Kidney (tissue), 14 donors: ENCODE measurements around the gene DTX4. TPM values are rescaled to one million over a fixed set of nuclear protein-coding genes. Genes with fewer than 3 reads are reported as not detected.

Experiments used
- DNase-seq, 5 donors: peaks; one replicate each; pipeline ENCODE4 v3.0.0-alpha.2; 2013 to 2020
- FAIRE-seq: peaks from 2 replicates; lab custom pipeline; 2012; peaks lifted over from hg19 to GRCh38; lab: Jason Lieb, UNC
- H3K27ac ChIP-seq, 2 donors: one replicate each; pipeline ENCODE4 v1.7.0; 2013; ENCODE audit warnings: low read depth in 2 of 2, low read length in 2 of 2, inconsistent platforms in 1 of 2
- H3K27me3 ChIP-seq: one replicate; pipeline ENCODE4 v1.7.1; 2013; ENCODE audit warnings: low read length, inconsistent platforms; ENCODE audit not compliant: control insufficient read depth, insufficient read depth
- H3K36me3 ChIP-seq, 3 donors: one replicate each; pipeline versions ENCODE4 v1.7.0 to v1.7.1; 2013; ENCODE audit warnings: low read length in 3 of 3, control low read depth in 1 of 3, inconsistent platforms in 1 of 3; ENCODE audit not compliant: insufficient read depth in 3 of 3, control insufficient read depth in 2 of 3
- H3K4me1 ChIP-seq, 3 donors: one replicate each; pipeline versions ENCODE4 v1.7.0 to v1.7.1; 2013; ENCODE audit warnings: low read length in 3 of 3, inconsistent platforms in 1 of 3, low read depth in 1 of 3; ENCODE audit not compliant: control insufficient read depth in 2 of 3, insufficient read depth in 2 of 3
- H3K4me3 ChIP-seq, 3 donors: one replicate each; pipeline versions ENCODE4 v1.7.0 to v1.8.1; 2013; ENCODE audit warnings: low read length in 3 of 3, control low read depth in 1 of 3, inconsistent platforms in 1 of 3
- H3K9ac ChIP-seq, 3 donors: one replicate each; pipeline versions ENCODE4 v1.7.0 to v1.7.1; 2013; ENCODE audit warnings: low read length in 3 of 3, control low read depth in 1 of 3, inconsistent platforms in 1 of 3
- H3K9me3 ChIP-seq, 3 donors: one replicate each; pipeline versions ENCODE4 v1.7.0 to v1.7.1; 2013; ENCODE audit warnings: low read length in 3 of 3, control low read depth in 1 of 3, inconsistent platforms in 1 of 3; ENCODE audit not compliant: control insufficient read depth in 2 of 3, insufficient read depth in 1 of 3
- intact Hi-C: fragments of 100-400 bp; cut with DNase I; formaldehyde crosslinking; loops from one replicate; pipeline ENCODE4 v1.11.1; 2022
- polyA plus RNA-seq: library from polyadenylated mRNA; stranded (reverse); fragments of 350-450 nt; fragmentation: Illumina TruSeq; extraction: RNeasy Lipid Tissue Mini Kit (QIAGEN cat#74804); gene quantifications from one replicate; pipeline ENCODE4 v1.2.3, GENCODE V29; 2014; ENCODE audit warnings: low read depth, low replicate concordance; ENCODE audit not compliant: insufficient read depth
- total RNA-seq: library from RNA; stranded (reverse); fragmentation: NEBNext Ultra II Directional; extraction: Animal tissue kit (Norgen Biotek cat#: 25700); gene quantifications from one replicate; pipeline ENCODE4 v1.2.1, GENCODE V29; 2021
- TF ChIP-seq, protein P1 (sequence below): IDR thresholded peaks from 3 replicates; pipeline ENCODE4 v1.5.1; 2012; ENCODE audit warnings: mild to moderate bottlenecking, moderate library complexity, borderline replicate concordance; ENCODE audit not compliant: insufficient read depth; ENCODE audit errors: extremely low read depth
- donor health status: control.
- donor health status: control.
- donor health status: control.
- donor health status: control.
- donor health status: control.
- donor health status: DM: yes; HTN: yes; CAD: no.
- donor health status: Normal renal cell carcinoma (clear cell type).

Gene DTX4
- total and polyA plus RNA-seq, 2 donors from 2014 or later: 7.2 to 21.8 TPM

DNA sequence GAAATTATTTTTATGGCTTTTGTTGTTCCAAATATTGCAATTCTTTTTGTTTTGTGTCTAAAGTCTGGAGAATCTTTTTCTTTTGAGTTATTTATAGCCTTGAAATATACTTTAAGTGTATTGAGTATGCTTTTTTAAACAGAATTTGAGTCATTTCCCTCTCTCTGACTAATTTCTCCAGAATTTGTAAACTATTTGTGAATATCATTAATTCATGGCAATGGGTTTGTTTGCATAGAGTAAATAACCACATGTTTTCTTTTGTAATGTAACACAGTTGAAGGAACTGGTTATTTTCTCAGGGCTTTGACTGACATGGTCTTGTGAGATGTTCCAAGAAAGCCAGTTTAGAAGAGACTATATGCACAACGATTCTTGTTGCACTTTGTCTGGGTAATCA is 71.7 kb downstream of the DTX4 start:
- intact Hi-C loops: no loop called here
- Histone ChIP-seq H3K9me3 (no peaks in the 10 kb centered on the region), H3K4me3 (no peak overlapping the region), H3K27me3 (no peaks in the 10 kb centered on the region), H3K4me1 (no peaks in the 10 kb centered on the region), H3K9ac (no peak overlapping the region), H3K36me3 (no peaks in the 10 kb centered on the region), H3K27ac (no peak overlapping the region)
- DNase-seq (no peak), FAIRE-seq (no peak)
- TF ChIP-seq, protein P1, sequence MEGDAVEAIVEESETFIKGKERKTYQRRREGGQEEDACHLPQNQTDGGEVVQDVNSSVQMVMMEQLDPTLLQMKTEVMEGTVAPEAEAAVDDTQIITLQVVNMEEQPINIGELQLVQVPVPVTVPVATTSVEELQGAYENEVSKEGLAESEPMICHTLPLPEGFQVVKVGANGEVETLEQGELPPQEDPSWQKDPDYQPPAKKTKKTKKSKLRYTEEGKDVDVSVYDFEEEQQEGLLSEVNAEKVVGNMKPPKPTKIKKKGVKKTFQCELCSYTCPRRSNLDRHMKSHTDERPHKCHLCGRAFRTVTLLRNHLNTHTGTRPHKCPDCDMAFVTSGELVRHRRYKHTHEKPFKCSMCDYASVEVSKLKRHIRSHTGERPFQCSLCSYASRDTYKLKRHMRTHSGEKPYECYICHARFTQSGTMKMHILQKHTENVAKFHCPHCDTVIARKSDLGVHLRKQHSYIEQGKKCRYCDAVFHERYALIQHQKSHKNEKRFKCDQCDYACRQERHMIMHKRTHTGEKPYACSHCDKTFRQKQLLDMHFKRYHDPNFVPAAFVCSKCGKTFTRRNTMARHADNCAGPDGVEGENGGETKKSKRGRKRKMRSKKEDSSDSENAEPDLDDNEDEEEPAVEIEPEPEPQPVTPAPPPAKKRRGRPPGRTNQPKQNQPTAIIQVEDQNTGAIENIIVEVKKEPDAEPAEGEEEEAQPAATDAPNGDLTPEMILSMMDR: no peak

DNA sequence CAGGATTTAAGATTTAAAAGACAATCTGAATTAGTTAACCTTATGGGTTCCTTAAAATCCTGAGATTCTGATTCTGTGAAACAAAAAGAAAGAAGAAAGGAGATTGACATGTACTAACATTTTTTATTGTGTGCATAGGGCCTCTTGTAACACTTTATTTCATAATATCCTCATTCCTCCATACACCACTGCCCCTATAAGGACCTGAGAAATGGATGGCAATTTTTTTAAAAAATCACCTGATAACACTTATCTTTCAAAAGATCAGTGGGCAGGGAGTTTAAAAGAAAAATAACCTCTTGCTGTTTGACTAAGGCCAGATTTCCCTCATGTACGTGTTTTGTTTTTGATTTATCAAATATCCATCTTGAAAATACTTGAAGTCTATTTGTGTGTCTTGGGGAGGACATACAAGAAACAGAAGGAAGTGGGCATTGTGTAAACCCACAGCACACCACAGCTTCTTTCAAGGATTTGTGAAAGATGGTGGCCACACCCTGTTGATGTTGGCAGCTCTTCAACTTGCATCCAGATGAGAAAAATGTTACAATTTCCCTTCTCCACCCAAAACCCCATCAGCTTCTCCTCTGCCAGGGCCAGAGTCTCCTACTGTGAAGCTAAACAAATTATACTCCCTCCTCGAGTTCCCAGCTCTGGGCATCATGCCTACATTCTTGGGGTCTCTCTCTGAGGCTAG is 75.7 kb downstream of the DTX4 start:
- intact Hi-C loops: no loop called here
- Histone ChIP-seq H3K9ac (no peak overlapping the region), H3K9me3 (no peaks in the 10 kb centered on the region), H3K27me3 (no peaks in the 10 kb centered on the region), H3K4me1 (no peaks in the 10 kb centered on the region), H3K36me3 (no peaks in the 10 kb centered on the region), H3K4me3 (no peak overlapping the region), H3K27ac (no peak overlapping the region)
- TF ChIP-seq, protein P1: no peak
- DNase-seq: peak in 1 of 5 donors; percentile 14
- FAIRE-seq: no peak

DNA sequence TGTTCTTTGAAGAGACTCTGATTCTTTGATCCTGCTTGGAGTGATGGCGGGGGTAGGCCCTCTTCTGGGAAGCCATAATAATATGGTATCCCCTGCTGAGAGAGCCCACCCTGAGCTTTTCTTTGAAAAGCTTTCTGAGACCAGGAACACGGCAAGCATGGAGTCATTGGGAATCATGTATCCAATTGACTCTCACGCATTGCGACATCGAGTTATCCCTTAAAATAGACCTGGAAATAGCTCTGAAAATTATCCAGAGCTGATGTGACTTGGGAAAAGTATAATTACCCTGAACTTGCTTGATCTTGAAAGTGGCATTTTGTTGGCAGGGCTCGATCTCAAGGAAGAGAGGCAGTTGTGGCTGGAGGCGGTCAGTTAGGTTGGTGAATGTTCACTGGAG is 77.6 kb downstream of the DTX4 start:
- no peak for FAIRE-seq
- H3K4me3 ChIP-seq: no peak overlapping the region
- H3K27ac ChIP-seq: no peak overlapping the region
- intact Hi-C loops: no loop called here
- H3K4me1 ChIP-seq: no peaks in the 10 kb centered on the region
- no peaks in the 10 kb centered on the region for H3K27me3 ChIP-seq
- H3K9ac ChIP-seq: no peak overlapping the region
- no peak for DNase-seq
- no peaks in the 10 kb centered on the region for H3K36me3 ChIP-seq
- H3K9me3 ChIP-seq: no peaks in the 10 kb centered on the region
- TF ChIP-seq, protein P1: no peak

DNA sequence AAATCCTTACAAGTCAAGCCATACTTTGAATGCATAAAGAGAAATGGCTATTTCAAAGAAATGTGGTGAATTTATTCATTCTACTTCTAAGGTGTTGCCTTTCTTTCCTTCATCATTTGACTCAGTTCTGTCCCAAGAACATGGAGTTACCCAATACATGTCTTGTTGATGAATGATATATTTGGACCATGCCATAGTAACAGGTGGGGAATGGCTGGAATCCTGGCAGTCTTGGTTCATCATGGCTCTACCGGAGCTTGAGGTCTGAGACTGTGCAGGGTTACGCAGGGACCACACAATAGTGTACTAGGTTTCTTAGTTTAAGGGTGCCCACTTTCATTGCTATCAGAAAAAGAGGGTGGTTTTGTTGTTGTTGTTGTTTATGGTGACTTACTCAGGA is 81.1 kb downstream of the DTX4 start:
- H3K4me3 ChIP-seq: no peak overlapping the region
- H3K4me1 ChIP-seq: no peaks in the 10 kb centered on the region
- FAIRE-seq (no peak), DNase-seq (no peak)
- H3K27me3 ChIP-seq: no peaks in the 10 kb centered on the region
- no peaks in the 10 kb centered on the region for H3K9me3 ChIP-seq
- no peaks in the 10 kb centered on the region for H3K36me3 ChIP-seq
- no peak overlapping the region for H3K9ac ChIP-seq
- H3K27ac ChIP-seq: no peak overlapping the region
- intact Hi-C loops: no loop called here
- TF ChIP-seq, protein P1: no peak
